LHCN-M2 (cell line): ENCODE data around the gene ASH1L. TPM values are rescaled to one million over a fixed set of nuclear protein-coding genes. Genes with fewer than 3 reads are reported as not detected.
"Not testable (repeated sequence)": the region's sequence is repeated elsewhere in the genome, so short reads cannot be mapped to it uniquely, and the experiment has no call there.

ENCODE experiments used
- DNase-seq: peaks from one replicate; pipeline ENCODE4 v3.0.0-alpha.2; 2012; ENCODE audit warnings: low read depth
- total RNA-seq: library from RNA; depleted of rRNA; stranded (reverse); fragments of >200 nt; gene quantifications from 2 replicates; pipeline ENCODE4 v1.2.3, GENCODE V29; 2014

The ASH1L gene
- total RNA-seq, 1 experiment from 2014 or later, result 24.2 TPM

GRCh38 chr1:155499953-155500639 lies 62.5 kb downstream of the ASH1L start:
- DNase-seq, result no peak

GRCh38 chr1:155499263-155499662 lies 63.3 kb downstream of the ASH1L start:
- peak; percentile 17 for DNase-seq

- not testable (repeated sequence) for DNase-seq
Measured at GRCh38 chr1:155493595-155493994, 69.0 kb downstream of the ASH1L start.

- DNase-seq, result not testable (repeated sequence)
Measured at GRCh38 chr1:155488419-155488818, 74.2 kb downstream of the ASH1L start.

- DNase-seq, result no peak
Measured at GRCh38 chr1:155487541-155487940, 75.1 kb downstream of the ASH1L start.

GRCh38 chr1:155486952-155487351 lies 75.7 kb downstream of the ASH1L start:
- DNase-seq, result not testable (repeated sequence)

- no peak for DNase-seq
Measured at GRCh38 chr1:155485945-155486344, 76.7 kb downstream of the ASH1L start.

- DNase-seq, result no peak
Measured at GRCh38 chr1:155485222-155485621, 77.4 kb downstream of the ASH1L start.

GRCh38 chr1:155481741-155482241 lies 80.8 kb downstream of the ASH1L start:
- DNase-seq, result no peak

- DNase-seq, result peak; percentile 35
Measured at GRCh38 chr1:155479205-155479604, 83.4 kb downstream of the ASH1L start.

GRCh38 chr1:155478270-155478852 lies 84.2 kb downstream of the ASH1L start:
- no peak for DNase-seq

GRCh38 chr1:155474146-155474545 lies 88.5 kb downstream of the ASH1L start:
- no peak for DNase-seq

- DNase-seq, result no peak
Measured at GRCh38 chr1:155473151-155473821, 89.3 kb downstream of the ASH1L start.

GRCh38 chr1:155472491-155473083 lies 90.0 kb downstream of the ASH1L start:
- no peak for DNase-seq

GRCh38 chr1:155471891-155472290 lies 90.7 kb downstream of the ASH1L start:
- no peak for DNase-seq

GRCh38 chr1:155471026-155471425 lies 91.6 kb downstream of the ASH1L start:
- DNase-seq, result no peak

- peak; percentile 74 for DNase-seq
Measured at GRCh38 chr1:155466996-155467395, 95.6 kb downstream of the ASH1L start.

- no peak for DNase-seq
Measured at GRCh38 chr1:155466617-155466972, 96.0 kb downstream of the ASH1L start.

GRCh38 chr1:155463865-155464650 lies 98.5 kb downstream of the ASH1L start:
- peak; percentile 87 for DNase-seq

GRCh38 chr1:155458111-155458510 lies 104.5 kb downstream of the ASH1L start:
- no peak for DNase-seq

GRCh38 chr1:155457266-155457665 lies 105.3 kb downstream of the ASH1L start:
- no peak for DNase-seq
